NAMALWA (cell line): ENCODE data around the gene SPPL2B.
"Not testable (repeated sequence)": the region's sequence is repeated elsewhere in the genome, so short reads cannot be mapped to it uniquely, and the experiment has no call there.

ENCODE experiments used
- DNase-seq: peaks from one replicate; pipeline ENCODE4 v3.0.0-alpha.2; 2015; ENCODE audit warnings: low spot score

SPPL2B gene

GRCh38 chr19:2337329-2337707, 8.8 kb downstream of the SPPL2B start:
- peak; percentile 45 for DNase-seq

- DNase-seq, result no peak
Observed at GRCh38 chr19:2338055-2338615, 9.7 kb downstream of the SPPL2B start.

GRCh38 chr19:2338751-2339643, 10.5 kb downstream of the SPPL2B start:
- no peak for DNase-seq

DNA sequence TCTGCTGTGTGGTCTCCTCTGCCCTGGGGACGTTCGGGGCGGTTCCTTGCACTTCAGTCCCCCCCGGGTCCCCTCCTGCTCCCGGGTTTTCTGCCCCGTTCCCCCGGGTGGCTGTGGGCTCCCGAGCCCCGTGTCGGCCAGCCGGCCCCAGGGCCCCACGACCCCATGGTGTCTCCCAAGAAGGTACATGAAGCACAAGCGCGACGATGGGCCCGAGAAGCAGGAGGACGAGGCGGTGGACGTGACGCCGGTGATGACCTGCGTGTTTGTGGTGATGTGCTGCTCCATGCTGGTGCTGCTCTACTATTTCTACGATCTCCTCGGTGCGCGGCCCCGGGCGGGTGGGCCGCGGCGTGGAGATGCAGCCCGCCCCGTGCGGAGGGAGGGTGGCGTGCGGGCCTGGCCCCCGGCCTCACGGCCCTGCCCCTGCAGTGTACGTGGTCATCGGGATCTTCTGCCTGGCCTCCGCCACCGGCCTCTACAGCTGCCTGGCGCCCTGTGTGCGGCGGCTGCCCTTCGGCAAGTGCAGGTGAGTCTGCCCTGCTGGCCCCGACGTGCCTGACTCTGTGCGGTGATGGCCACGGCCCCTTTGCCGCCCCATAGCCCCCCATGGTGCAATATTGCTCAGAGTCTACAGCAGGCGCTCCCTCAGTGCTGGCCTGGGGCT, 11.3 kb downstream of the SPPL2B start:
- DNase-seq, result no peak

DNA sequence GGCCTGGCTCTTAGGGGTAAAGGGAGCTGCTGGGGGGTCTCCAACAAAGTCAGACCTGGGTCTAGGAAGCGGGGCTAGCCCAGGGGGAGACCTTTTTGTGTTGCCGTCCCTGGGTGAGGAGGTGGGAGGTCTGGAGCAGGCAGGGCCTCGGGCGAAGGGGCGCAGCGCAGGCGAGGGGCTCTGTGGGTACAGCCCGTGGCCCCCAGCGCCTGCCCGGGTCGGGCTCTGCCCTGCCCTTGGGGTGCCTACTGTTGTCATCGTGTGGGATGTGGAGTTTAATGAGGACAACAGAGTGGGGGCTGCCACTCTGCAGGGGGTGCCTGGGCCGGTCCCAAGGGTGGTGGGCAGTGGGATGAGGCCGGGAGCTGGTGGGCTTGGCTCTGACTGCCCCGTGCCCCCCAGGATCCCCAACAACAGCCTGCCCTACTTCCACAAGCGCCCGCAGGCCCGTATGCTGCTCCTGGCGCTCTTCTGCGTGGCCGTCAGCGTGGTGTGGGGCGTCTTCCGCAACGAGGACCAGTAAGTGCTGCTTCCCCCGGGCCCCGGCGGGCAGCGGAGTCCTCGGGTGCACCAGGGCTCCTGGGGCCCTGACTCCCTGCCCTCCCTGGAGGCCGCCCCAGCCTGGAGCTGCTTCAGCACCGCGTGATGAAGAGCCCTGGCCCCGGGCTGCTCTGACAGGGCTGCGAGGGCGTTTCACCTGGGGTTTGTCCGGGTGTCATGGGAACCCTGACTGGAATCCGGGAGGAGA, 12.2 kb downstream of the SPPL2B start:
- no peak for DNase-seq

DNA sequence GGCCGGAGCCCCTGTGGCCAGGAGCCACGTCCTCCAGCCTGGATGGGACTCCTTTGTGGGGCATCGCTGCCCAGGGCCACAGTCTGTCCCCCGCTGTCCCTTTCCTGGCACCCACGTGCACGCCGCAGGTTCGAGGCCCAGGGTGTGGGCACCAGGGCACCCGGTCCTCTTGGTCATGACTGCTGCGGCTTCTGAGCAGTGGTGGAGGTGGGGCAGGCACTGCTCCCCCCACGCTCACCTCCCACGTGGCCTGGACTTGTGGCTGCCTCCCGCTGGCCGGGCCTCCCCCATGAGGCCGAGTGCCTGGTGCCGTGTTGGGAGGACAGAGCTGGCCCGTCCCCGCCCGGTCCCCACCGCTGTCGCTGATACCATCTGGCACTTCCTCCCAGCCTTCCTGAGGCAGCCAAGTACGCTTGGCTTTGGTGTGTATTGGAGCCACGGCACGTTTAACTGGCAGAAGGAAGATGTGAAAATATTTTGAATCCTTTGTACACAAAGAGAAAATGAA, 12.8 kb downstream of the SPPL2B start:
- no peak for DNase-seq

DNA sequence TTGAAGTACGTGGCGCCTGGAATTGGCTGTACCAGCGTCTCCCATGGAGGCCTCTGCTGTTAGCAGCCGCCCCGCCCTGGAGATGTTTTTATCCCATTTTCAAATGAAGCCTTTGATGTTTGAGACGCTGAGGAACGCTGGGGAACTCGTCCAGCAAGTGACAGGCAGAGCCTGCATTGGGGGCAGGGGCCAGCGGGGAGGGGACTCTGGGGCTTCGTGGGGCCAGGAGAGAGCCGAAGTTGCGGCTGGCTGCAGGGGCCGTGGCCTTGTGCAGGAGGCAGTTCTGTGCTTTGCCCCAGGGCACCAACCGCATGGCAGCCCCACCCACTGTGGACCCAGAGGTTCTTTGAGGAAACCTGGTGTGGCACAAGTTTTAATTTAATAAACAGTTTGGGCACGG, 13.5 kb downstream of the SPPL2B start:
- no peak for DNase-seq

DNA sequence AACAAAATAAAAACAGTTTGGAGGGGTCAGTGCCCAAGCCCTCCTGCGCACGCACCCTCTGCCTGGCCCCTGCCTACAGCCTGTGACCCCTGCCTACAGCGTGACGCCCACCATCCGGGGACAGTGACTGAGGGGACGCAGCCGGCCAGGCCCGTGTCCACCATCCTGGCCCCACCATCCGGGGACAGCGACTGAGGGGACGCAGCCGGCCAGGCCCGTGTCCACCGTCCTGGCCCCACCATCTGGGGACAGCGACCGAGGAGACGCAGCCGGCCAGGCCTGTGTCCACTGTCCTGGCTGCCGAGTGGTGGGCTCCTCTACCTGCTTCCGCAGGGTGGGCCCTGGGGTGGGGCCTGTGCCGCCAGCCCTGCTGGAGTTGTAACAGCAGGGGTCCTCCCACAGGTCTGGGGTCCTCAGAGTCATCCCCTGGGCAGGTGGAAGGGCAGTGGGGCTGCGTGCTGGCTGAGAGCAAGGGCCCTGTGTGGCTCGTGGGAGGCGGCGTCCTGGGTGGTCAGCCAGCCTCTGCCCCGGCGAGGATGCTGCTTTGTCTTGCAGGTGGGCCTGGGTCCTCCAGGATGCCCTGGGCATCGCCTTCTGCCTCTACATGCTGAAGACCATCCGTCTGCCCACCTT, 14.3 kb downstream of the SPPL2B start:
- no peak for DNase-seq

- DNase-seq, result no peak
Observed at GRCh38 chr19:2343289-2343982, 15.0 kb downstream of the SPPL2B start.

DNA sequence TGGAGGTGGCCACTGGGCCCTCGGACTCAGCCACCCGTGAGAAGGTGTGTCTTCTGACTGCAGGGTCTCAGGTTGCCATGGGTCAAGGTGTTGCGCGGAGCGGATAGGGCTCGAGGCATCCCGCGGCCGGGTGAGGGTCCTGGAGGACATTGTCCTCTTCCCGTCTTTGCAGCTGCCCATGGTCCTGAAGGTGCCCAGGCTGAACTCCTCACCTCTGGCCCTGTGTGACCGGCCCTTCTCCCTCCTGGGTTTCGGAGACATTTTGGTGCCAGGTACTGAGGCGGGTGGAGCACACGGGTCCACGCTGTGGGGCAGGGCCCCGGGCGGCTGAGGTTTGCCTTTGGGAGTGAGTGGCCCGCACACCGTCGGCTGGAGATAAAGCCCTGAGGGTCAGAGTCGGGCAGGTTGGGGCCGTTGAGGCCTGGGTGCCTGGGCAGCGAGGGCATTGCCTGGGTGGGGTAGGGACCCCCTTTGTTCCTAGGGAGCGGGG, 15.9 kb downstream of the SPPL2B start:
- DNase-seq, result no peak

GRCh38 chr19:2345076-2345475, 16.6 kb downstream of the SPPL2B start:
- no peak for DNase-seq

DNA sequence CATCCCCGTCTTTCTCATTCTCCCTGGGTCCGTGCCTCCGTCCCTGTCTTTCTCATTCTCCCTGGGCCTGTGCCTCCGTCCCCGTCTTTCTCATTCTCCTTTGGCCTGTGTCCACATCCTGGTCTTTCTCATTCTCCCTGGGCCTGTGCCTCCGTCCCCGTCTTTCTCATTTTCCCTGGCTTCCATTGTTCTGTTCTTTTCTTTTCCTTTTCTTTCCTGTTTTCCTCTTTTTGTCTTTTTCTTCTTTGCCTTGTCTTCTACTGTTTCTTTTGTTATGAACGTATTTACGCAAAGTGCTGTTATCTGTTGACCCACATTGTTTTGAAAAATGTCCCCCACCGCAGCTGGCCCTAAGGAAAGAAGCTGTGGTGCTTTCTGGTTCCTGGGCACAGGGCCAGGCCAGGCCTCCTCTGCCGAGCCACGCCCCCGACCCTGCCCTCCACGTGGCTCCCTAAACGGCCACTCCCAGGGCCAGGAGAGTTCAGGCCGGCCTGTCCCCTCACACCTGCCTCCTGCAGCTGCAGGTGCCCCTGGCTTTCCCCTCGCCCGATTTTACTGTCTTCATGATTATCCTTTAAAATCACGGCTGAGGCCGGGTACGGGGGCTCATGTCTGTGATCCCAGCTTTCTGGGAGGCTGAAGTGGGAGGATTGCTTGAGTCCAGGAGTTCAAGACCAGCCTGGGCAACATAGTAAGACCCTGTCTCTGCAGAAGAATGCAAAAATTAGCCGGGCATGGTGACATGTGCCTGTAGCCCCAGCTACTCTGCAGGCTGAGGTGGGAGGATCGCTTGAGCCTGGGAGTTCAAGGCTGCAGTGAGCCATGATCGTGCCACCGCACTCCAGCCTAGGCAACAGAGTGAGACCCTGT, 17.5 kb downstream of the SPPL2B start:
- DNase-seq, result no peak

DNA sequence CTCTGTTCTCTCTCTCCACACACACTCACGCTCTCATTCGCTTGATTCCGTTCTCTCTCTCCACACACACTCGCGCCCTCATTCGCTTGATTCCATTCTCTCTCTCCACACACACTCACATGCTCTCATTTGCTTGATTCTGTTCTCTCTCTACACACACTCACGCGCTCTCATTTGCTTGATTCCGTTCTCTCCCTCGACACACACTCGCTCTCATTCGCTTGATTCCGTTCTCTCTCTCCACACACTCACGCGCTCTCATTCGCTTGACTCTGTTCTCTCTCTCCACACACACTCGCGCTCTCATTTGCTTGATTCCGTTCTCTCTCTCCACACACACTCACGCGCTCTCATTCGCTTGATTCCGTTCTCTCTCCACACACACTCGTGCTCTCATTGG, 21.3 kb downstream of the SPPL2B start:
- DNase-seq, result not testable (repeated sequence)

GRCh38 chr19:2350656-2351055, 22.2 kb downstream of the SPPL2B start:
- no peak for DNase-seq

- no peak for DNase-seq
Observed at GRCh38 chr19:2351591-2351990, 23.1 kb downstream of the SPPL2B start.

DNA sequence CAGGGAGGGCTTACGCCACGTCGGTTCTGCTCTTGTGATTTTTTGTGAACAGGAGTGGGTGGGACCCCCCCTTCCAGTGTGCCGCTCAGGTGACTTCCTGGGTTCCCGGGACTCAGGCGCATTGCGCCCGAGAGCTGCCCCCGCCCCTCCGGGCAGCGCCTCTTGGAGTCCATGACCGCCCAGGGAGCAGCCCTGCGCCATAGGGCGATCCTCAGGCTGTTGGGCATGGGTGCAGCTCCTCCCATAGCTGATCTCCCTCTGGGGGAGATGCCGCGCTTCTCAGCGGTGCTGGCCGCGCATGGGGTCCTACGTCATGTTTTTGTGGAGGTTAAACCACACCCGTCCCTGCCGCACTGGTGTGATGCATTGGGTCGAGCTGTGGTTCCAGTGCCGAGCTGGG, 23.6 kb downstream of the SPPL2B start:
- DNase-seq, result no peak

GRCh38 chr19:2353159-2353886, 24.8 kb downstream of the SPPL2B start:
- DNase-seq, result no peak

DNA sequence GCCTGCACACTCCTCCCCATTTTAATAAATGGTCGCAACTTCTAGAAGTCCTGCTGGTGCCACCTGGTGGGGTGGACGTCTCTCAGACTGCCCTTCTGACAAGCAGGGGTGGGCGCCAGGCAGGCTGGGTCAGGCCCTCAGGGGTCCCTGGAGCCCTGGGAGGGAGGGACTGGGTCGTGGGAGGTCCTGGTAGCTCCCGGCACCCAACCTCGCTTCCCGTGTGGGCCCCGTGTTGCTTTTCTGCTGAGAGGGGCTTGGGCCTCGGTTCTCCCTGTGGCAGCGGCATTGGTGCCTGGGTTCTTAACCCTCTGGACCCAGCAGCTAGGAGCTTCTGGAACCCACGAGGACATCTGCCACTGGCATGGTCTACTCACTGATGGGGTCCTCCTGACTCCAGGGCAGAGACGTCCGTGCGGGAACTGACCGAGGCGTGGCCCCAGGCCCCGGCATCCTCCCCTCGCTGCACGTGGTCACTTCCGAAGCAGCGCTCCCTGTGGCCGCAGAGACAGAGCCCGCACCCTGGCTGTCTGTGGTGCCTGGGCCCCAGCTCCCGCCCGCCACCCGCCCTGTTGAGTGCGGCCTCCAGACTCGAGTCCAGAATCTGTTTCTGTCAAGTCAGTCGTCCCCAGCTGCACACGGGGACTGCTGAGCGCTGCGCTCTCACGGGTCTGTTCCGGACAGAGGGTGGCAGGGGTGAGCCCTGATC, 25.6 kb downstream of the SPPL2B start:
- DNase-seq, result no peak

DNA sequence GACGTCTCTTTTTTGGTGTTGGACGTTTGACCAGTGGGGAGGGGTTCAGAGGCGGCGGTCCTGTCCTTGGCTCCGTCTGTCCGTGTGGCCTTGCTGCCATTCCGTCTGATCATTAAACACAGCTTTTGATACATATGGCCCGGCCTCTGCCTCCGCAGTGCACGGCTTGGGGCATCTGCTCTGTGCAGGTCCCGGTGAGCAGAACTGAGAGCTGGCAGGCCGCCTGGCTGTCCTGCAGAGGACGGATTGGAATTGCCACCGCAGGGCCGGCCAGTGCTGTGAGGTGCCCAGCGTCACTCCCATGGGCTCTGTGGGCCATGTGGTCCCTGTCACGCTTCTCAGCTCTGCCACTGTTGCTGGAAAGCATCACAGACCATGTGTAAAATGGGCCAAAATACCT, 26.2 kb downstream of the SPPL2B start:
- no peak for DNase-seq
